ENCODE data around the gene FARP2.

Gene FARP2

GRCh38 chr2:241461693-241462677, 105.9 kb downstream of the FARP2 start:
- no peak for DNase-seq

- no peak for DNase-seq
These were observed 107.4 kb downstream of the FARP2 start for GRCh38 chr2:241463276-241464135.

GRCh38 chr2:241465543-241465942, 109.5 kb downstream of the FARP2 start:
- DNase-seq = no peak

GRCh38 chr2:241466230-241466629, 110.1 kb downstream of the FARP2 start:
- no peak for DNase-seq

GRCh38 chr2:241467777-241468475, 111.8 kb downstream of the FARP2 start:
- DNase-seq = no peak

GRCh38 chr2:241468476-241468781, 112.3 kb downstream of the FARP2 start:
- DNase-seq = no peak

- DNase-seq = no peak
These were observed 113.7 kb downstream of the FARP2 start for GRCh38 chr2:241469746-241470145.

- DNase-seq = no peak
These were observed 117.3 kb downstream of the FARP2 start for GRCh38 chr2:241473399-241473798.

GRCh38 chr2:241475267-241475666, 119.2 kb downstream of the FARP2 start:
- DNase-seq = no peak

GRCh38 chr2:241478166-241478565, 122.1 kb downstream of the FARP2 start:
- DNase-seq = no peak

- no peak for DNase-seq
These were observed 123.2 kb downstream of the FARP2 start for GRCh38 chr2:241479026-241479898.

- no peak for DNase-seq
These were observed 125.6 kb downstream of the FARP2 start for GRCh38 chr2:241481687-241482086.

- DNase-seq = no peak
These were observed 126.3 kb downstream of the FARP2 start for GRCh38 chr2:241482126-241482955.

- no peak for DNase-seq
These were observed 127.2 kb downstream of the FARP2 start for GRCh38 chr2:241483305-241483704.

- DNase-seq = no peak
These were observed 129.3 kb downstream of the FARP2 start for GRCh38 chr2:241485172-241485911.

- no peak for DNase-seq
These were observed 133.0 kb downstream of the FARP2 start for GRCh38 chr2:241489088-241489487.

- no peak for DNase-seq
These were observed 133.9 kb downstream of the FARP2 start for GRCh38 chr2:241489733-241490680.

GRCh38 chr2:241490825-241491506, 134.9 kb downstream of the FARP2 start:
- no peak for DNase-seq
